ENCODE results near the gene NNMT. TPM values are rescaled to one million over a fixed set of nuclear protein-coding genes. Genes with fewer than 3 reads are reported as not detected.

NNMT gene
- total RNA-seq, 2 donors from 2014 or later, result 74.7 to 276 TPM

DNA sequence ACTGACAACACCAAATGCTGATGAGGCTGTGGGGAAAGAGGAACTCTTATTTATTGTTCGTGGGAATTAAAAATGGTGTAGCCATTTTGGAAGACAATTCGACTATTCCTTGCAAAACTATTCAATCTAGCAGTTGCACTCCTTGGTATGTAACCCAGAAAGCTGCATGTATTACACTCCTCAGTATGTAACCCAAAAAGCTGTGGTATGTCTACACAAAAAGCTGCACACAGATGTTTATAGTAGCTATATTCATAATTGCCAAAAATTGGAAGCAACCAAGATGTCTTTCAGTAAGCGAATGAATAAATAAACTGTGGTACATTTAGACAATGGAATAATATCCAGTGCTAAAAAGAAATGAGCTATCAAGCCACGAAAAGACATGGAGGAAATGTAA is 4.9 kb downstream of the NNMT start:
- H3K27me3 ChIP-seq, result no peaks in the 10 kb centered on the region
- H3K27ac ChIP-seq, result no peak overlapping the region
- H3K4me1 ChIP-seq, result no peaks in the 10 kb centered on the region
- peaks cover 0 to 5% (median 0%) of the 10 kb centered on the region in 3 donors for H3K9me3 ChIP-seq
- DNase-seq (no peak), ATAC-seq (no peak)
- H3K36me3 ChIP-seq (replicated peaks in 1 of 2; ENCODE audit: insufficient read depth in 1 of 2, low read depth in 2 of 2), result no peaks in the 10 kb centered on the region
- intact Hi-C loops (cut with DNase I), result no loop called here
- WGBS, 2 donors, result 72 to 76% methylated on average over 4 of the region's 4 CpGs
- no peak for TF ChIP-seq CTCF (IDR thresholded peaks at IDR 0.05)
- H3K4me3 ChIP-seq, result no peak overlapping the region

- intact Hi-C loops (cut with DNase I), result no loop called here
- no peaks in the 10 kb centered on the region for H3K36me3 ChIP-seq (replicated peaks in 1 of 2; ENCODE audit: insufficient read depth in 1 of 2, low read depth in 2 of 2)
- DNase-seq, result no peak
- H3K27ac ChIP-seq, result no peak overlapping the region
- no peak overlapping the region for H3K4me3 ChIP-seq
- ATAC-seq, result no peak
- no peaks in the 10 kb centered on the region for H3K27me3 ChIP-seq
- no peaks in the 10 kb centered on the region for H3K4me1 ChIP-seq
- no peak for TF ChIP-seq POLR2A (IDR thresholded peaks at IDR 0.05)
- TF ChIP-seq CTCF (IDR thresholded peaks at IDR 0.05), result no peak
- peaks cover 0 to 5% (median 0%) of the 10 kb centered on the region in 3 donors for H3K9me3 ChIP-seq
Observed at GRCh38 chr11:114301927-114302326, 5.7 kb downstream of the NNMT start.

DNA sequence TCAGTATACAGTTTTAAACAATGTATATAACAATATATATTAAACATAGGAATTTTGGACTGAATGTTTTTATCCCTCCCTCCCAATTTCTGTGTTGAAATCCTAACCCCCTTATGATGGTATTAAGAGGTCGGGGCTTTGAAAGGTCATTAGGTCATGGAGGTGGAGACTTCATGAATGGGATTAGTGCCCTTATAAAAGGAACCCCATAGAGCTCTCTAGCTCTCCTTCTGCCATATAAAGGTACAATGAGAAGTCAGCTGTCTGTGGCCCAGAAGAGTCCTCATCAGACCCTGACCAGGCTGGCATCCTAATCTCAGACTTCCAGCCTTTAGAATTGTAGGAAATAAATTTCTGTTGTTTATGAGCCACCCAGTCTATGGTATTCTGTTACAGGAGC is 6.5 kb downstream of the NNMT start:
- Histone ChIP-seq H3K4me1 (no peaks in the 10 kb centered on the region), H3K27ac (no peak overlapping the region), H3K27me3 (no peaks in the 10 kb centered on the region), H3K4me3 (no peak overlapping the region), H3K36me3 (replicated peaks in 1 of 2; ENCODE audit: insufficient read depth in 1 of 2, low read depth in 2 of 2) (no peaks in the 10 kb centered on the region), H3K9me3 (peaks cover 0 to 5% (median 0%) of the 10 kb centered on the region in 3 donors)
- ATAC-seq, result no peak
- intact Hi-C loops (cut with DNase I), result no loop called here
- WGBS, 2 donors, result 31% methylated on average over 1 of the region's 1 CpG
- DNase-seq, result no peak
- TF ChIP-seq POLR2A (IDR thresholded peaks at IDR 0.05), result no peak
- TF ChIP-seq CTCF (IDR thresholded peaks at IDR 0.05), result no peak

GRCh38 chr11:114304065-114304464 is 7.9 kb downstream of the NNMT start:
- no peaks in the 10 kb centered on the region for H3K36me3 ChIP-seq (replicated peaks in 1 of 2; ENCODE audit: insufficient read depth in 1 of 2, low read depth in 2 of 2)
- DNase-seq (no peak), ATAC-seq (no peak)
- no peak overlapping the region for H3K27ac ChIP-seq
- H3K4me1 ChIP-seq, result no peaks in the 10 kb centered on the region
- peaks cover 0 to 5% (median 0%) of the 10 kb centered on the region in 3 donors for H3K9me3 ChIP-seq
- 26 to 38% methylated on average over 1 of the region's 1 CpG for WGBS, 2 donors
- H3K4me3 ChIP-seq, result no peak overlapping the region
- H3K27me3 ChIP-seq, result no peaks in the 10 kb centered on the region
- TF ChIP-seq POLR2A (IDR thresholded peaks at IDR 0.05), result no peak
- TF ChIP-seq CTCF (IDR thresholded peaks at IDR 0.05), result no peak
- intact Hi-C loops (cut with DNase I), result no loop called here

GRCh38 chr11:114304969-114305368 is 8.8 kb downstream of the NNMT start:
- DNase-seq, result no peak
- Histone ChIP-seq H3K36me3 (replicated peaks in 1 of 2; ENCODE audit: insufficient read depth in 1 of 2, low read depth in 2 of 2) (no peaks in the 10 kb centered on the region), H3K9me3 (peaks cover 0 to 5% (median 0%) of the 10 kb centered on the region in 3 donors), H3K4me3 (no peak overlapping the region), H3K4me1 (no peaks in the 10 kb centered on the region), H3K27ac (no peak overlapping the region), H3K27me3 (no peaks in the 10 kb centered on the region)
- intact Hi-C loops (cut with DNase I), result no loop called here
- ATAC-seq, result no peak
- no peak for TF ChIP-seq POLR2A (IDR thresholded peaks at IDR 0.05)
- no peak for TF ChIP-seq CTCF (IDR thresholded peaks at IDR 0.05)
- 54 to 58% methylated on average over 1 of the region's 1 CpG for whole genome bisulfite sequencing, 2 donors
